Heart left ventricle (tissue), 13 donors: ENCODE results near the gene LAMA3.

ENCODE experiments used
- CTCF ChIP-seq, 12 donors: fragments of 200-600 bp; sonication (generic) in 4 of 12; IDR thresholded peaks; one replicate each; pipeline versions ENCODE4 v1.5.0 to v1.8.0; 2018 to 2022; ENCODE audit warnings: antibody characterized with exemption in 12 of 12, mild to moderate bottlenecking in 5 of 12
- POLR2A ChIP-seq, 2 donors: fragments of 450-650 bp; IDR thresholded peaks; one replicate each; pipeline ENCODE4 v1.6.1; 2017; ENCODE audit warnings: antibody characterized with exemption in 2 of 2, mild to moderate bottlenecking in 2 of 2, moderate library complexity in 2 of 2
- donor health status: ischemic (EF 13 %, LVEDD 7.1; RV severe dilation, severe dysfunction).
- donor health status: DM: no; HTN: yes; CAD: no.
- donor health status: DM: no; HTN: no; CAD: no.
- donor health status: ischemic (EF 25% LVEDD 6.9; RV normal size, moderate dysfunction).
- donor health status: ischemic (EF 25% LVEDD 5.7; RV mildly dilated, moderate dysfunction).
- donor health status: ischemic (EF 35%, LVEDD 5.7; RV mildly dilated, moderate dysfunction).
- donor health status: nonischemic (EF 11% LVEDD 7.7; RV severe dilation, severe dysfunction).
- donor health status: DM: yes; HTN: yes; CAD: no.
- donor health status: PGD.
- donor health status: ischemic (EF 29% LVEDD 5.4; RV normal size, mild dysfunction).
- donor health status: nonischemic (EF 23%, LVEDD 6.1; RV moderate dilation, normal function).

GRCh38 chr18:24002479-24002878 is 313.2 kb downstream of the LAMA3 start:
- TF ChIP-seq POLR2A (IDR thresholded peaks at IDR 0.05) (no peak), CTCF (IDR thresholded peaks at IDR 0.05) (no peak)
